HS-5 (cell line): ENCODE measurements around the gene ARR3.
"Not testable (repeated sequence)": the region's sequence is repeated elsewhere in the genome, so short reads cannot be mapped to it uniquely, and the experiment has no call there.

Experiments used
- DNase-seq: peaks from one replicate; pipeline ENCODE4 v3.0.0-alpha.2; 2012; ENCODE audit warnings: low read depth

Gene ARR3

GRCh38 chrX:70268034-70268433 is at the start of gene ARR3:
TSS of gene ARR3 (plus strand) at chrX:70268334. CDS start at chrX:70269386, 1,052 bp downstream.
- DNase-seq = no peak

GRCh38 chrX:70219938-70220764 is 48.0 kb upstream of the ARR3 start:
- DNase-seq = no peak

DNA sequence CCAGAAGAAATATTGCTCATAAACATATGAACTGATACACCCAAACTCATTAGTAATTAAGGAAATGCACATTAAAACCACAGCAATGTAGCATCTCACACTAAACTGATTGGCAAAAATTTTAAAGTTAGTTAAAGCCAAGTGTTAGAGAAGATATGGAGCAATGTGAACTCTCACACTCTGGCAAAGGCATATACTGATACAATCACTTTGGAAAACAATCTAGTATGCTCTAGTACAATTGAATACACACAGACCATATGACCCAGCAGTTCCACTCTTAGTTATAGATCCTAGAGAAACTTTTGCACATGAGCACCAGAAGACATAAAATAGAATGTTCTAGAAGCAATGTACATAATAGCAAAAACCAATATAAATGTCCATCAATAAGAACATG is 42.1 kb upstream of the ARR3 start:
- no peak for DNase-seq

DNA sequence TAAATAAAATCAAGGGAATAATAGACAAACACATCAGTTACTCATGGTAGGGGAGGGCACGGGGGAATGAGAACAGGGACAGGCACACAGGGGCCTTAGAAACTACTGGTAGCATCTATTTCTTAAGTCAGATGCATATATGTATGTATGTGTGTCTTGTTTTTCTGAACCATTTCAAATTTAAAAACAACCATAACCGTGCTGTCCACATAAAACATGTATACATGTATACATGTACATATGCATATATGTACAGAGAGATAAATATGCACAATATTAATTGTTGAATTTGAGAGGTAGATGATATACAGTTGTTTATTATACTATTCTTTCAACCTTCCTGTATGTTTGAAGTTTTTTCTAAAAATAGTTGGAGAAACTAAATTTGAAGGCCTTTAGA is 41.4 kb upstream of the ARR3 start:
- DNase-seq = no peak

GRCh38 chrX:70231666-70232065 is 36.5 kb upstream of the ARR3 start:
- no peak for DNase-seq

GRCh38 chrX:70234355-70234754 is 33.8 kb upstream of the ARR3 start, which contains the start of gene AWAT1:
TSS of gene AWAT1 (plus strand) at chrX:70234655. CDS start at chrX:70234696, 41 bp downstream.
- DNase-seq = no peak

GRCh38 chrX:70240751-70241150 is 27.4 kb upstream of the ARR3 start:
- no peak for DNase-seq

DNA sequence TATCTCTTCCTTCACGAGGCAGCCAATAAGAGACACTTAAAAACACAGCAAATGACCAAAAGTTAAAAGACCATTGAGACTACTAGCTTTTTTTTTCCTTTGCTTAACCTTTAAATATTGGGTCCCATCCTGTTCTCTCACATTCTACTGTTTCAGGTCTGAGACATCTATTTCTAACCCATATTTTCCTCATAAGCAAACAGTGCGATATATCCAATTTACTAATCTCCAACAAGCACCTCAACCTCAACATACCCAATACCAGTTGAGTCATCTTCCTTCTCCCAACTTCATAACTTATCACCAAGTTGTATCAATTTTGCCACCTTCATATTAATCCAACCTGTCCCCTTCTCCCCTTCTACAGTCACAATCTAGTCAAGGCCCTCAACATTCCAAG is 26.6 kb upstream of the ARR3 start:
- DNase-seq = no peak

DNA sequence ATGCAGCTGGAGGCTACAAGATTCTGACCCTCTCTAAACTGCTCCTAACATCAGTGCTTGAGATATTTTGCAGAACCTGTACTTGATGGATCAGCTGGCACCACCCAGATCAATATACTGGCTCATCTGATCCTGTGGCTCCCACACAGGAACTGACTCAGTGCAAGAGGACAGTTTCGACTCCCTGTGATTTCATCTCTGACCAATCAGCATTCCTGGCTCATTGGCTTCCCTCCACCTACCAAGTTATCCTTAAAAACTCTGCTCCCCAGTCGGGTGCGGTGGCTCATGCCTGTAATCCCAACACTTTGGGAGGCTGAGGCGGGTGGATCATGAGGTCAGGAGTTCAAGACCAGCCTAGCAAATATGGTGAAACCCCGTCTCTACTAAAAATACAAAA is 24.5 kb upstream of the ARR3 start:
- DNase-seq = not testable (repeated sequence)

DNA sequence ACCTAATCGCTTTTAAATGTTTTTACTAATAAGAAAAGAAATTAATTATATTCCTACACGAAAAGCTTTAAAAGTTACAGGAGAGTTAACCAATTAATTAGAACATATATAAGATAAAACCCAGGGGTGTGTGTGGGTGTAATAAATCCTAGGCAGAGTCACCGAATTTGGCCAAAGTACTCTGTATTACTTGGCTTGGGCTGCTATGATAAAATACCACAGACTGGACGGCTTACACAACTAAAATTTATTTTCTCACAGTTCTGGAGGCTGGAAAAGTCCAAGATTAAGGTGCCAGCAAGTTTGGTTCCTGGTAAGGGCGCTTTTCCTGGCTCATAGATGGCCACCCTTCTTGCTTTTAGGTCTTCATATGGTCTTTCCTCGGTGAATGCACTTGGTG is 23.3 kb upstream of the ARR3 start:
- DNase-seq = no peak

DNA sequence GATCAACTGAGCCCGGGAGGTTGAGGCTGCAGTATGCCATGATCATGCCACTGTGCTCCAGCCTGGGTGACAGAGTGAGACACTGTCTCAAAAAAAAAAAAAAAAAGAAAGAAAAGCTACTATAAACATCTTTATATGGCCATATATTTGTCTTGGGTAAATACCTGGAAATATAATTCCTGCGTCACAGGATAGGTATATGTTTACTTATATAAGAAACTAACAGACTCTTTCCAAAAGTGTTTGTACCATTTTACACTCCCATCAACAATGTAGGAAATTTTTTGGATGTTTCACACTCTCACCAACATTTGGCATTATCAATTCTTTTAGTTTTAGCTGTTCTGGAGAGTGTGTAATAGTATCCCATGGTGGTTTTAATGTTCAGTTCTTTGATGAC is 20.9 kb upstream of the ARR3 start:
- no peak for DNase-seq

DNA sequence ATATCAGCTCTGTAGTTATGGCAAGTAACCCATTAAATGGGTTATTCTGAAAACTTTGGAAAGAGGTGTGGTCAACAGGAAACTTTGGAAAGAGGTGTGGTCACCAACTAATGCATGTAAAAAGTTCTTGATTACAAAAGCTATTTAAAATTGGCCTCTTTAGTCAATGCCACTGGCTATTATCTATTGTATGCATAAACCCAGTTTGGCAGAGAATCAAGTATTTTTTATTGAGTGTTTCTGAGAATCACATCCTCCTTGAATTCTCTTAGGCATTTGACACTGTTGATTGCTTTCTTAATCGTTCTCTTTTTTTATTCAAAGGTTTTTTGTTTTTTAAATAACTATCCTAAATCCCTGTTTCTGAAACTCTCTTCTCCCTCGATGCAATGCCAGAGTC is 15.6 kb upstream of the ARR3 start:
- no peak for DNase-seq

DNA sequence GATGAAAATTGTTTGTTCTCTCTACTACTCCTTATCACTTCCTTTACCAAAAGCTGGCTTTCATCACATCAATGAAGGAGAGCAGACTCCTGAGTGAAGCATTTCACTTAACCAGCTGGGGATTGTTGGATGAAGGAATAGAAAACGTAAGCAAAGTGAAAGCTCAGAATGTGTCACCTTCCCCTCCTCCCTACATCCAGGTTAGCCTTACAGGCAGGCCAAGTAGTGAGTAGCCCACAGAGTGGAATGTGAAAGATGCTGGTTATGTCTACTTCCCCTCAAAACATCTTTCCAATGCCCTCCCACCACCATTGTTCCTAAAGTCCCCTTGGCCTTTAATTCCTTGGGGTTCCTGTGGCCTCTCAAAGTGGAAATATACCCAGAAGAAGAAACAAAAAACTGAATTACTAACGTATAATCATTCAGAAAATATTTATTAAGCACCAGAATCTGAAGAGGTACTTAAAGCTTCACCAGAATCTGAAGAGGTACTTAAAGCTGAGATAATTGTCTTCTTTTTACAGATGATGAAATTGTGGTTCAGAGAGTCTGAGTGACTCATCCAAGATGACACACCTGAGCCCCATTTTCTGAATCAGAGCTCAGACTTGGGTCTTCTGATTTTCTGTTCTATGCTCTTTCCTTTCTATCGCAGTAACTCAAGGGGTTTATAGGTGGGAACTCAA is 14.6 kb upstream of the ARR3 start:
- no peak for DNase-seq

DNA sequence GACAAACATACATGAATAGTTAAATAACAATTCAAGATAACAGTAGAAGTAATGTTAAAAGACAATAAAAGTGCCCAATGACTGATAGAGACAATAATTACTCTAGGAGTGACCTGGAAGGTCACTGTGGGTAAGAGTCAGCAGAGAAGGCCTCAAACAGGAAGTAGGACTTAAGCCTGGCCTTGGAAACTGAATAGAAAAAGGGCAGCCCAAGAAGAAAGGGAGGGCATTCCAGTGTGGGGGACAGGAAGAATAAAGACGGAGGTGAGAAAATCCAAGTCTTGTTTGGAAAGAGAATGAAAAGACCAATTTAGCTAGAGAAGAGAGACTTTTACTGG is 14.1 kb upstream of the ARR3 start:
- no peak for DNase-seq

DNA sequence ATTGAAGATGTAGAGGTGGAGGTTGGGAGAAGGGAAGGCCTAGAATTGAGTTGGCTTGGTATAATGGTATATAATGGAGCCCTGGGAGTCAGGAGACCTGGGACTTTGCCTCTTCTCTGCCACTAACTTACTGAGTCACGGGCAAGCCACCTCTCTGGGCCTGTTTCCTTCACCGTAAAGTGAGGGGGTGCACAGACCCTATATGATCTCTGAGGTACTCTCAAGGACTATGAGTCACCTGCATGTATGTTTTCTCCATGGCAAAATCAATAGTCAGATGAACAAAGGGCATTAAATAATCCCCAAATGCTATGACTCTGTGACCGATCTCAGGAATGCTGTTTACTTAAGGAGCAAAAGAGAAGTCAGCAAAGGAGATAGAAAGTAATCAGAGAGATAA is 13.2 kb upstream of the ARR3 start:
- DNase-seq = no peak

- DNase-seq = no peak
These were observed 12.7 kb upstream of the ARR3 start for GRCh38 chrX:70255452-70255851.

DNA sequence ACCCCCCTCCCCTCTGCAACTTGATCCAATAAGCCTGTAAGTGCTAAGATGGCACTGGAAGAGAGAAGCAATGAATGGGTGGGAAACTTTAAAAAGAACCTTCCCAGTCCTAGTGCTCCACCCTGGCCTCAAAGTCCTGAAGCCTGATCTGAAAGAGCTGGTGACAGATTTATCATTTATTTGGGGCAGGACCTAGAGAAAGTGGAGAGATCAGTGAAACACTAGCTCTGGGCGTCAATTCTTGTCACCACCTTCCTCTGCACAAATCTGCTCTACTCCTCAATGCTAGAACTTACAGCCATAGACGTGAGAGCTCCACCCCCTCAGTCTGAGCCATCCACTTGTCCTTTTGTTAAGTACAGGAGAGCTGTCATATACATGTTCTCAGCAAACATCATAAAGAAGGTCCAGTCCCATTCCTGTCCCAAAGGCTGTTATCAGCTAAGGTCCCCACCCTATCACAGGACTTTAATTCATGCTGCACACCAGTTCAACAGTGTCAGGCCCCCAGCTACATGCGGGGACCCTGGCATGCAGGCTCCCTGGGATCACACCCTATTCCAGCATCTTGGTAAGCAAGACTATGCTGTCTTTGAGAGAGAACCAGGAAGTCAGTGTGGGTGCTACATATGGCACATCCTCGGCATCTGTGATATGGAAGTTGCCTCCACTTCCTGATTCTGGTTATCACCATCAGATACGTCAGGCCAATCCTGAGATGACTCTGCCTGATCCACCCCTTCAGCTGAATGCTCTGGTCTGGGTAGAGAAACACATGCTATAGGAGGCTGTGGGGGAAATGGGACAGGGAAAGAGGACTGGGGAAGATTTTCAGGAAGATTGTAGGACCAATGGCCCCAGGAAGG is 10.5 kb upstream of the ARR3 start:
- no peak for DNase-seq

- no peak for DNase-seq
These were observed 8.0 kb upstream of the ARR3 start, which contains the start of gene P2RY4 for GRCh38 chrX:70260104-70260503. TSS of gene P2RY4 (minus strand) at chrX:70260204. CDS start at chrX:70259624, 580 bp downstream.

DNA sequence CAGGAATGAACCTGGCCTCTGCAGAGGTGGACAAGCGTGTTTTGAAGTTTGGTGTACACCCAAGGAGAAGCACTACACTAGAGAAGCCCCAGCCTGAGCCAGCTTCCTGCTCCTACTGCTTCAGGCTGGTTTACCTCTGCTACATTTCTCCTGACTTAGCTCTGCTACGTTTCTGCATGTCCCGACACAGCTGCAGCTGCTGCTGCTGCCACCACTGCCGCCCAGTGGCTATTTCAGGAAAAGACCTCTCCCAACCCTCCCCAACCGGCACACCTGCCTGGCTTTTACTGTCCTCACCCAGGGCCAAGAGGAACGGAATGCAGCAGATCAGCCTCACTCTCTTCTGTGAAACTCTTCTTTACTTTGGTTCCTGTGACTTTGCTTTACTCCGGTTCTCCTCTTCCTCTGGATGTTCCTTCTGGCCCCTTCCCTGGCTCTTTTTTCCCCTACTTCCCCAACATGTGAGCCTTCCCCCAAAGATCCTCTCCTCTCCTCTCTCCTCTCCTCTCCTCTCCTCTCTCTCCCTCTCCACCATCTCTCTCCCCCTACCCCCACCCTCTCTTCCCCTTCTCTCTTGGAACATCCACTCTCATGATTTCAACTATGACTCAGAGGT is 5.1 kb upstream of the ARR3 start:
- DNase-seq = no peak

- no peak for DNase-seq
These were observed 3.4 kb upstream of the ARR3 start for GRCh38 chrX:70264784-70265183.

DNA sequence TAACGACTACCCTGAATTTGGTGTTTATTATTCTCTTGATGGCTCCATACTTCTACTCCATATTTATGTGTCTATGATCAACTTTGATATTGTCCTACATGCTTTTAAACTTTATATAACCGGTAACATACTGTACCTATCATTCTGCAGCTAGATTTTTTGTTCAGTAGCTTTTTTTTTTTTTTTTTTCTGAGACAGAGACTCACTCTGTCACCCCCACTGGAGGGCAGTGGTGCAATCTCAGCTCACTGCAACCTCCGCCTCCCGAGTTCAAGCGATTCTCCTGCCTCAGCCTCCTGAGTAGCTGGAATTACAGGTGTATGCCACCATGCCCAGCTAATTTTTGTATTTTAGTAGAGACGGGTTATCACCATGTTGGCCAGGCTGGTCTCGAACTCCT is 5.9 kb downstream of the ARR3 start:
- DNase-seq = not testable (repeated sequence)

DNA sequence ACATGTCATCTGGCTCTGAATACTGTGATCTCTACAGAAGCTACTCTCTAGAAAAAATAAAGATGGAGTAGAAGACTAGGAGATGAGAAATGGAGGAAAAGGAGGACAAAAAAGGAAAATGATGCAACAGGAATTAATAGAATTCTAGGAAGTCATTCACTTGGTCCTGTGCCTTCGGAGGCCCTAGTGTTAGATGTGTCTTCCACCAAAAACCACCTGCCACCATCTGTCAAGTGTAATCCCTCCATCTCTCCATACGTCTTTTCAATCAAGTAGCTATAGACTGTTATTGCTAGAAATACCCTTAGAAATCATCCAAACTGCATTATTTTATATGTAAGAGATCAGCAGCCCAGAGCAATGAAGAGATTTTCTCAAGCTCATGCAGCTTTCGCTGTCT is 10.9 kb downstream of the ARR3 start:
- DNase-seq = no peak
